HG02610 (cell line): Measurements from ENCODE around the gene GAGE10.
"Not testable (repeated sequence)": the region's sequence is repeated elsewhere in the genome, so short reads cannot be mapped to it uniquely, and the experiment has no call there.

ENCODE experiments used
- ATAC-seq: cut with Tn5 transposase; IDR thresholded peaks from one replicate; pipeline ENCODE4 v1.9.1; 2021; ENCODE audit warnings: mild to moderate bottlenecking, moderate library complexity; ENCODE audit not compliant: unreplicated experiment

Gene GAGE10

GRCh38 chrX:49276207-49276606 is 27.2 kb upstream of the GAGE10 start:
- ATAC-seq, result no peak

DNA sequence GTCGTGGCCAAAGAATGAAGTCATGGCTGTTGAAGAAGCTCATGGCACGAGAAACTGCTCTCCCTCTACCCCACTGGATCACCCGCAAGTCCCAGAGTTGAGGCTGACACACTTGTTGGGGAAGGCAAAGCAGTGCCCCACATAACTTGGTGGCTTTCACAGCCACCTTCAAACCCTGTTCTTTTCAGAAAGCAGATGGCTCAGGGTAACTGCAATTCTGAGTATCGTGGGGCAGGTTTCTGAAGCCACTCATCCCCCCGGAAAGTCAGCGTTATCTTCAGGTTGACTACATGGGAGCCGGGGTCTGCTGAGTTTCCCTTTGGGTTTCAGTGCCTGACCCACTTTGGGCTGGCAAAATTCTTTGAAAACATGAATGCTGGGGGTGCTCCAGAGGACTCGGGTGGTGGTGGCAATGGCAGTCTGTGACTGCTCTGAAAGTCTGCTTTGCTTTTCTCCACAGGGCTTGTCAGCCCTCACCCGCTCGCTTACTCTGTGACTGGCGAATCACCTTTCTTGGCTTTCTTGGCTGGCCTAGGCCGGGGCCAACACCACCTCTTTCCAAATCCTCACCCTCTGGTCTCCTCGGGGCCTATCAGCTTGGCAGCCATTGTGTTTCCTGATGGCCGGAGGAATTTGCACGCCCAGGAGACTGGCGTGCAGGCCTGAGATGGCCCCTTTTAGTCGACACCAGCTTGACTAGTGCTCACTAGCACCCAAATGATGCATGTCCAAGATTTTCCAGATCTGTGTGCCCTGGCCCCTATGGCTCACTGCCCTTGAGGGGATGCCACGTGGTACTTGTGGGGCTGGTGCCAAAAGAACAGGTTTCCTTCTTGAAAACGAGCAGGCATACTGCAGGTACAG is 26.5 kb upstream of the GAGE10 start:
- ATAC-seq, result no peak

DNA sequence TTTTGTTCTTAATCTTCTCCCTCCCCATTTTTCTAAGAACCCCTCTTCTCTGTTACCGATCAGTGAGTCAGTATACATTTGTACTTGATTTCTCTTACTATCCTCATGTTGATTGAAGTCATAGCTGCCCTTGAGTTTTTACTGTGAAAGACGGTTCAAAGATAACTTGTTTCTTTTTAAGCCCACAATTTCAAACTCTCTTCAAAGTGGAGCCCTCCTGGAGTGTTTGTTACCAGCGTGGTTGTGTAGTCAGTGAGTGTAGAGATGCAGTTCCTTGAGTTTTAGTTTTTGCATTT is 26.0 kb upstream of the GAGE10 start:
- no peak for ATAC-seq

DNA sequence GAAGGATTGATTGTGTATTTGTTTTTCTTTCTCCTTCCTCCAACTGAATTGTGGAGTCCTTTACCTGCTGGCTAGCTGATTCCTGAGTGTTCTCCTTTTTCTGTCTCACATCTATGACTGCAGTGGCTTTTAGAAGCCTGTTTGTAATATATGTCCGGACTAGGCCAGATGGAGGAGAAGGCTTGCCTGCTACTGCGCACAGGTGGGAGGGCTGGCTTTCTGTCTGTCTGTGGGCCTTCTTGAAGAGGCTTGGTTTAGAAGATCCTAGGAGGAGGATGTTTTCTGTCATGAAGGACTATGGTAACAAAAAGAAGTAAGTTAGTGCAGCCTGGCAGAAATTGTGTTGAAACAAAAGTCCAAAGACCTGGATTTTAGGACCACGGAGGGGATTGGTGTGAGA is 25.4 kb upstream of the GAGE10 start:
- no peak for ATAC-seq

- ATAC-seq, result no peak
Measured at GRCh38 chrX:49282647-49283011, 20.8 kb upstream of the GAGE10 start.

- no peak for ATAC-seq
Measured at GRCh38 chrX:49284212-49284611, 19.2 kb upstream of the GAGE10 start.

GRCh38 chrX:49286136-49286535 is 17.3 kb upstream of the GAGE10 start:
- no peak for ATAC-seq

GRCh38 chrX:49286581-49286980 is 16.9 kb upstream of the GAGE10 start:
- ATAC-seq, result no peak

GRCh38 chrX:49287665-49288064 is 15.8 kb upstream of the GAGE10 start:
- no peak for ATAC-seq

- ATAC-seq, result no peak
Measured at GRCh38 chrX:49290215-49290614, 13.2 kb upstream of the GAGE10 start.

- ATAC-seq, result no peak
Measured at GRCh38 chrX:49291615-49292337, 11.7 kb upstream of the GAGE10 start.

GRCh38 chrX:49292400-49293362 is 10.8 kb upstream of the GAGE10 start:
- no peak for ATAC-seq

DNA sequence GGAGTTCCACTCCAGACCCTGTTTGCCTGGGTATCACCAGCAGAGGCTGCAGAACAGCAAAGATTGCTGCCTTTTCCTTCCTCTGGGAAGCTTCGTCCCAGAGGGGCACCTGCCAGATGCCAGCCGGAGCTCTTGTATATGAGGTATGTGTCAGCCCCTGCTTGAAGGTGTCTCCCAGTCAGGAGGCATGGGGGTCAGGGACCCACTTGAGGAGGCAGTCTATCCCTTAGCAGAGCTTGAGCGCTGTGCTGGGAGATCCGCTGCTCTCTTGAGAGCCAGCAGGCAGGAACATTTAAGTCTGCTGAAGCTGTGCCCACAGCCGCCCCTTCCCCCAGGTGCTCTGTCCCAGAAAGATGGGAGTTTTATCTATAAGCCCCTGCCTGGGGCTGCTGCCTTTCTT is 4.2 kb upstream of the GAGE10 start:
- ATAC-seq, result not testable (repeated sequence)

GRCh38 chrX:49300703-49301102 is 2.7 kb upstream of the GAGE10 start:
- no peak for ATAC-seq

- not testable (repeated sequence) for ATAC-seq
Measured at GRCh38 chrX:49307775-49308174, 4.3 kb downstream of the GAGE10 start.

DNA sequence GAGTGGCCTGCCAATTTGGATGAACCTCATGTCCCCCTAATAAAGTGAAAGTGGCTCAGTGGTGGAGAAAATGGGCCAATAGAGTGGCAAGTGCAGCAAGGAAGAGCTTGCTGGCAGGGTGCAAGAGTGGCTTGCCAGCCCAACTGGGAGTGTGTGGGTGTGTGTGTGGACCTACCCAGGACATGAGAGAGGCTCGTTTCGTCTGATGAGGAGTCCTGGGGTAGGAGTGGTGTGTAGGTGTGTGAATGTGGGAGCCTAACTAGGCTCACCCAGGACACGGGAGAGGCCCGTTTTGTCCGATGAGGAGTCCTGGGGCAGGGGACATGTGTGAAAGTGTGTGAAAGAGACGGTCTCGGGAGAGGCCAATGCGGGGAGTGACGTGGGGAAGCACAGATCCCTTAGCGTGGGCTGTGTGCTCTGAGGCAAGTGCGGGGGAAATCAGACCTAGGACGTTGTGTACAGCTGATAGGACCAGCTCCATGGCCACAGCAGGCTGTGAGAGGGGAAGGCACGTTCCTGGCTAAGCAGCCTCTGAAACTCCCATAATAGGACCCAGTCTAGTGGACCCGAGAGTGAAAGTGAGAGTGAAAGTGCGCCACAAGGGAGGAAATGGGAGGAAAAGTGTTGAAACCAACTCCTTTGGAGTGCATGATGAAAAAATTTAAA is 5.3 kb downstream of the GAGE10 start:
- no peak for ATAC-seq

DNA sequence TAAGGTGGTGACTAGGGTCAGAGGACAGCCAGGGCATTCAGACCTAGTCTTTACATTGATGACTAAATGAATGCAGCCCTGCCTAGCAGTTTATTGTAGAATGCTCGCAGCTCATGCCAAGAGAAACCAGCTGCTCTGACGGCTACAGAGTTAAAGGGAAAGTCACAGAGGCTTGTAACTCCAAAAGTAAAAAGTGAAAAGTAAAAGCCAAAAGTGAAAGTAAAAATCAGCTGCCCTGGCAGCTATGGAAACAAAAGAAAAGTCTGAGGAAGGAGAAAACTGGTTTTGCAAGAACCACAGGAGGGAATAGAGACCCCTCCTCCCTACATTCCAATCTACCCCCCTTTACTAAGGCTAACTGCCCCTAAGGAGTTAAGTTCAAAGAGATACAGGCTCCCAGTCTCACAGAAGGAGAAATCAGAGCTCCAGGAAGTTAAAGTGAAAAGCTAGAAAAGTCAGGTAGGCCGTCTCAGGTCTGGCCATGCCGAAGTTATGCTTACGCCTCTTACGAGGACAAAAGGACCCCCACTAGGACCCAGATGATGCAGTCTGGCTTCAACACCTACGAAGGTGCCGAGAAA is 6.0 kb downstream of the GAGE10 start:
- no peak for ATAC-seq

DNA sequence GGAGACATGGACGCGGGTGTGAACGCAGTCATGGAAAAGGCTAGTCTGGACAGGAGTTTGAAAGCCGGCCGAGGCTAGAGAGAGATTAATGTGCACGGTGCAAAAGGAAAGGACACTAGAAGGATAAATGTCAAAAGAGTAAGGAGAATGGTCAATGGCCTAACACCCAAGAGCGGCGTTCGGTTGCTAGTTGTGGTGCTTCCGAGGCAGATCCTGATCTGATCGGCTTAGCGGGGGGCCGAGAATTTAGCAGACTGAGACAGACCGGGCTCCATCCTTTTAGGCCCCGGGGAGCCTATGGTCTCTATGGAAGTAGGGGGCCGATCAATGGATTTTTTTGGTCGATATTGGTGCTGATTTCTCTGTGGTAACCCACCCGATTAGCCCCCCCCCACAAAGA is 6.9 kb downstream of the GAGE10 start:
- no peak for ATAC-seq

- no peak for ATAC-seq
Measured at GRCh38 chrX:49312176-49312575, 8.7 kb downstream of the GAGE10 start.

GRCh38 chrX:49316085-49316484 is 12.6 kb downstream of the GAGE10 start:
- ATAC-seq, result no peak
